ENCODE results near the gene CC2D1A.

Gene CC2D1A

DNA sequence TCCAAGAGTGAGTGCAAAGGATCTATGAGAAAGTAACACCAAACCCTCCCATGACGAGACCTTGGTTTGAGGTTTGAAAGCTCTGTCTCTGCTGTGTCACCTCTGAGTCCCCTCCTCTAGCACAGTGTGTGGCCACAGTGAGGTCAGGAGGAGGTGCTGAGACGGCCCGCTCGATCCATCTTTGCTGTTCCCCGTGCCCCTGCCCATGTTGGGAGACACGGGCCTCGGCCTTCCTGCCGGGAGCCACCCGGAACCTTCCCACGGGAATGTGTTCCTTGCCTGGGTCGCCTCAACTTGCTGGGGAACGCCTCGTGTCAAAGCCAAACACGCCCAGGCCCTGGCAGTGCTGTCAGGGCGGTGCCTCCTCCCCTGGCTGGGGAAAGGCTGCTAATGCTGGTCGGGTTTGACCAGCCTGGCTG is 19.0 kb upstream of the CC2D1A start:
- Histone ChIP-seq H3K4me3 (replicated peaks; ENCODE audit: insufficient read depth, low read length) (no peak overlapping the region), H3K27ac (replicated peaks) (no peak overlapping the region), H3K27me3 (ENCODE audit: insufficient read depth, poor library complexity, severe bottlenecking) (no peaks in the 10 kb centered on the region)
- no peak for DNase-seq (ENCODE audit: low read depth in 1 of 2, low spot score in 1 of 2)
- TF ChIP-seq REST (IDR thresholded peaks at IDR 0.05; ENCODE audit: insufficient replicate concordance, low read depth) (no peak), SPI1 (IDR thresholded peaks at IDR 0.05; ENCODE audit: borderline replicate concordance, low read depth) (no peak), GABPA (IDR thresholded peaks at IDR 0.05; ENCODE audit: low read depth) (no peak), POLR2AphosphoS5 (IDR thresholded peaks at IDR 0.05; ENCODE audit: low read depth) (no peak)
- TF ChIP-seq, protein P1, sequence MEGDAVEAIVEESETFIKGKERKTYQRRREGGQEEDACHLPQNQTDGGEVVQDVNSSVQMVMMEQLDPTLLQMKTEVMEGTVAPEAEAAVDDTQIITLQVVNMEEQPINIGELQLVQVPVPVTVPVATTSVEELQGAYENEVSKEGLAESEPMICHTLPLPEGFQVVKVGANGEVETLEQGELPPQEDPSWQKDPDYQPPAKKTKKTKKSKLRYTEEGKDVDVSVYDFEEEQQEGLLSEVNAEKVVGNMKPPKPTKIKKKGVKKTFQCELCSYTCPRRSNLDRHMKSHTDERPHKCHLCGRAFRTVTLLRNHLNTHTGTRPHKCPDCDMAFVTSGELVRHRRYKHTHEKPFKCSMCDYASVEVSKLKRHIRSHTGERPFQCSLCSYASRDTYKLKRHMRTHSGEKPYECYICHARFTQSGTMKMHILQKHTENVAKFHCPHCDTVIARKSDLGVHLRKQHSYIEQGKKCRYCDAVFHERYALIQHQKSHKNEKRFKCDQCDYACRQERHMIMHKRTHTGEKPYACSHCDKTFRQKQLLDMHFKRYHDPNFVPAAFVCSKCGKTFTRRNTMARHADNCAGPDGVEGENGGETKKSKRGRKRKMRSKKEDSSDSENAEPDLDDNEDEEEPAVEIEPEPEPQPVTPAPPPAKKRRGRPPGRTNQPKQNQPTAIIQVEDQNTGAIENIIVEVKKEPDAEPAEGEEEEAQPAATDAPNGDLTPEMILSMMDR (IDR thresholded peaks at IDR 0.05; ENCODE audit: insufficient read depth, low read length), result no peak

DNA sequence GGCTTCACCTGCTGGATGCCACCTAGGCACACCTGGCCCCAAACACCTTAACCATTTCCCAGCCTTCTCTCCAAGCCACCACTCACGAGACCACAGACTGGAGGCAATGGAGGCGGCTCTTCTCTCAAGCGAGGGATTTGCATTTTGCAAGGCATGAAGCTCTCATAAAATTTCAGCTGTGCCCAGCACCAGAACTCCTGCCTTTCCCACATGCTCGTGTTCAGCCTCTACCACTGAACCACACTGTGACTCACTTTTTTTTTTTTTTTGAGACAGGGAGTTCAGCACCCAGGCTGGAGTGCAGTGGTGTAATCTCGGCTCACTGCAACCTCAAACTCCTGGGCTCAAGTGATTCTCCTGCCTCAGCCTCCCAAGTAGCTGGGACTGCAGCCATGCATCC is 18.5 kb upstream of the CC2D1A start:
- Histone ChIP-seq H3K27ac (replicated peaks) (no peak overlapping the region), H3K4me3 (replicated peaks; ENCODE audit: insufficient read depth, low read length) (no peak overlapping the region), H3K27me3 (ENCODE audit: insufficient read depth, poor library complexity, severe bottlenecking) (no peaks in the 10 kb centered on the region)
- DNase-seq (ENCODE audit: low read depth in 1 of 2, low spot score in 1 of 2), result peak in 1 of 2 experiments; percentile 16
- TF ChIP-seq, protein P1 (IDR thresholded peaks at IDR 0.05; ENCODE audit: insufficient read depth, low read length), result no peak
- TF ChIP-seq GABPA (IDR thresholded peaks at IDR 0.05; ENCODE audit: low read depth), result no peak
- no peak for TF ChIP-seq REST (IDR thresholded peaks at IDR 0.05; ENCODE audit: insufficient replicate concordance, low read depth)
- no peak for TF ChIP-seq SPI1 (IDR thresholded peaks at IDR 0.05; ENCODE audit: borderline replicate concordance, low read depth)
- TF ChIP-seq POLR2AphosphoS5 (IDR thresholded peaks at IDR 0.05; ENCODE audit: low read depth), result no peak

DNA sequence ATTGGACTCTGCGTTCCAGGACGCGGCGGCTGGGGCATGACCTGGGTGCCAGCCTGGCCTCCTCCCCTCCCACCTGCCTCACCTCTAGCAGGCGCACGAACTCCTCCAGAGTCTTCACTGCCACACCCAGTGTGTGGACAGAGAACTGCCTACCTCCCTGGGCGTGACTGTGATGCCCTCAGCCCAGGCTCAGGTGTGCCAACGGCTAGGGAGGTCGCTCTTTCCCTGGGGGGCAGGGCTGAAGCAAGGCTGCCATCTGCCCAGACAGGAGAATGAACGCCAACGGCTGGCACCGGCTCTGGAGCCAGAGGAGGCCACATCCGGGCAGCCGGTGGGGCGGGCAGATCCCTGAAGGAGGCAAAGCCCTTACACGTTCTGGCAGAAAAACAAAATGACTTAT is 17.7 kb upstream of the CC2D1A start:
- TF ChIP-seq SPI1 (IDR thresholded peaks at IDR 0.05; ENCODE audit: borderline replicate concordance, low read depth) (no peak), GABPA (IDR thresholded peaks at IDR 0.05; ENCODE audit: low read depth) (no peak), POLR2AphosphoS5 (IDR thresholded peaks at IDR 0.05; ENCODE audit: low read depth) (no peak)
- TF ChIP-seq, protein P1 (IDR thresholded peaks at IDR 0.05; ENCODE audit: insufficient read depth, low read length), result no peak
- no peak for DNase-seq (ENCODE audit: low read depth in 1 of 2, low spot score in 1 of 2)
- Histone ChIP-seq H3K27me3 (ENCODE audit: insufficient read depth, poor library complexity, severe bottlenecking) (no peaks in the 10 kb centered on the region), H3K4me3 (replicated peaks; ENCODE audit: insufficient read depth, low read length) (no peak overlapping the region), H3K27ac (replicated peaks) (no peak overlapping the region)

DNA sequence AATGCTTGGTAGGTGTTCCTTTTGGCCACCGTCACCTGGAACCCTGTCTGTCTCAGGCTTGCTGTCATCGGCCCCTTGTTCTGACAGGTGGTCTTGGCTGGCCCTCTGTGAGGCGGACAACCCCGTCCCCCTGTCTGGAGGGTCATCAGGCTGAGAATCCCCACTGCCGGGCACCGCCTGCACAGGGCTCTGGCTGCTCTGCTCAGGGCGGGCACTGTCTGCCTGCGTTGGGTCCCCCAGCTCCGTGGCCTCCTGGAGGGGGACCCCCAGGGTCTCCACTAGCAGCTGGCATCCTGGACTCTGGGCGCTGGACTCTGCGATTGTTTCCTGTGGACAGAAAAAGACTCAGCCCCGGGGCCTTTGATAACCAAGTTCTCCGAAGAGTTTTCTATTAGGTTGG is 15.9 kb upstream of the CC2D1A start:
- no peak overlapping the region for H3K4me3 ChIP-seq (replicated peaks; ENCODE audit: insufficient read depth, low read length)
- H3K27me3 ChIP-seq (ENCODE audit: insufficient read depth, poor library complexity, severe bottlenecking), result no peaks in the 10 kb centered on the region
- TF ChIP-seq SPI1 (IDR thresholded peaks at IDR 0.05; ENCODE audit: borderline replicate concordance, low read depth), result no peak
- TF ChIP-seq, protein P1 (IDR thresholded peaks at IDR 0.05; ENCODE audit: insufficient read depth, low read length), result no peak
- TF ChIP-seq POLR2AphosphoS5 (IDR thresholded peaks at IDR 0.05; ENCODE audit: low read depth), result no peak
- no peak for TF ChIP-seq GABPA (IDR thresholded peaks at IDR 0.05; ENCODE audit: low read depth)
- no peak for TF ChIP-seq REST (IDR thresholded peaks at IDR 0.05; ENCODE audit: insufficient replicate concordance, low read depth)
- no peak for DNase-seq (ENCODE audit: low read depth in 1 of 2, low spot score in 1 of 2)
- H3K27ac ChIP-seq (replicated peaks), result no peak overlapping the region
